HG03575 (cell line): ENCODE measurements around the gene SMG7.

Source experiments
- ATAC-seq: cut with Tn5 transposase; IDR thresholded peaks from one replicate; pipeline ENCODE4 v1.9.1; 2021; ENCODE audit not compliant: unreplicated experiment, insufficient number of reproducible peaks, low FRiP score; ENCODE audit errors: extremely low read depth

The SMG7 gene

DNA sequence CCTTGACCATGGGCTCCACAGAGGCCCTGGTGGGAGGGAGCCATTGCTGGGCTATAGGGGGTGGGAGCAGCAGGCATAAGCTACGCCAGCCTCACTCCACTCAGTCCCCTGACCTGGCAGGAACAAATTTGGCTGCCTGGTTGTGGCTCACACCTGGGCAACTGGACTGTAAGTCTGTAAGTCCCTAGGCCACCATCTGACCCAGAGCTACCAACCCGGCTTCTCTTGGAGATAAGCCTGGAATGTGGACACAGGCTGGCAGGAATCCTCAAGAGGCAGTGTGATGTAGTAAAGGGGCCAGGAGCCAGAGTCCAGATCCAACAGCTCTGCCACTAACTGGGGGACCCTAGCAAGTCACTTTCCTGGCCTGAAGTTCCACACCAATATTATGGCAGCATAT is 106.6 kb downstream of the SMG7 start:
- no peak for ATAC-seq

DNA sequence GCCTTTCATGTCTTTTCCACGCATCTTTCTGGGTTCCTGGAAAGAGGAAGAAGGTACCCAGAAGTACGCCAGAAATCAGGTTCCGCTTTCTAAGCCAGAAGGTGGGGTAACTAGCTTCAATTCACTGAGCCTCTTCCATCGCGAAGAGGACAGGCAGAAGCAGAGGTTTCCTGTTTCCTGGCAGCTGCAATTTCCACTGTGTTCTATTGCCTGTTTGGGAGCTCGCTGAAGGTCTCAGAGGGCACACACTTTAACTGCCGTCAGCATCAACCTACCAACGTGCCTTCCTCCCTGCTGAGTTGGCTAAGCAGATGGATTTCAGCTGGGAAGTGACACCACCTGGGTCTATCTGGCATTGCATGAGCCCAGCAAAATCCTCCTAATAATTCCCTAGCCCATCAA is 108.0 kb downstream of the SMG7 start:
- no peak for ATAC-seq

DNA sequence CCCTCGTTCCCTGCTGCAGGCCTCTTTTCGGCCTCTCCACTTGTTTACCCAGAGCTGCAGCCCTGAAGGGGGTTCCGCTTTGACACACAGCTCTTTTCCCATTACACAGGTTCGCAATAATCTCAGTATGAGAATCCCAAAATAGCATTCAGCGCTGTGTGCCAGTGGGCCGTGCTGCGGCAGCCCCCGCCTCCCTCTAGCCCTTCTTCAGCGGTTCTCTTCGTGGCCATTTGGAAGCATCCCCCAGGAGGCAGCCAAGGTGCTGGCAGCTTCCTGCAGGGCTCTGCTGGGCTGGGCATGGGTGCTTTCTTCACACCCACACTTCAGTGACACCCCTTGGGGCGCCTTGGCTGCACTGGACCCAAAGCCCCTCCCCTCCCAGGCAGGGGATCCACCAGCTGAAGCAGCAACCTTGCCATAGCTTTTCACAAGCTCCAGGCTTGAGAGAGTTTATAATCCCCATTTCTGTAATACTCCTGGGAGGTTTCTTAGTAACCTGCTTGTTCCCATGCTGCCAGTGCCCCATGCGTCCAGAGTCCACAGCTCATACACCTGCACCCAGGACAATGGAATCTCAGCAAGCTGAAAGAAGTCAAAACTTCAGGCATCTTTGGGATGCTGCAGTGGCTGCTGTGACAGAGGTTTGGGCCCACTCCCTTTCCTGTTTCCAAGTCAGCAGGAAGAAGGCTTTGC is 109.9 kb downstream of the SMG7 start:
- no peak for ATAC-seq

DNA sequence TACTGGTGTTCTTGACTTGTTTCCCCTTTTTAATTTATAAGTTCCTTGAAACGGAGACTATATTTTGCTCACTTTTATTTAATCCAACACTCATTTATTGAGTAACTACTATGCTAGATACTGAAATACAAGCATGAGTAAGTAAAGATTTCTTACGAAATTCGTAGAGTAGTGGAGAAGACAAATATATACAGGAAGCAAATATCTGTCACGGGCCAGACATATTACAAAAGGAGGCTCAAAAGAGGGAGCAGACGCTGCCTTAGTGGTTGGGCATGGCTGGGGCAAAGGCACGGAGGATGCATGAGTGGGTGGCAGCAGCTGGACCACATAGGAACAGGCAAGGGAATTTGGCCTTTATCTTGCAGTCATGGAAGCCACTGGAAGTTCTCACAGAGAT is 111.2 kb downstream of the SMG7 start:
- ATAC-seq, result no peak

DNA sequence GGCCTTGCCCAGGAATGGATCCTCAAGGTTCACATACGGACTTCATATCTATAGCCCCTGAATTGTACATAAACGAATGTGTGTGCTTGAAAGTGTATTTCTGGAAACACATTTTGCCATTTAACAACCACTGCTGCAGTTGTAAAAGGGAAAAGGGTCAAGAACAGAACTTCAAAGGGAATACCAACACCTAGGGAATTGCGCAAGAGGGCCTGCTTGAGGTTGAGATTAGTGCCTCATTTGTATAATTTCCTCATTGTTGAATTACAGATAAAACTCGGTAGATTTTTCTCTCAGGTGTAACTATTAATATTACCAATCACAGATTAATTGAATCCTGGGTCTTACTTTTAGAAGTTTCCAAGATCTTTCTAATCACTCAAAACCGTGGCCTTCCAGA is 111.8 kb downstream of the SMG7 start:
- no peak for ATAC-seq

DNA sequence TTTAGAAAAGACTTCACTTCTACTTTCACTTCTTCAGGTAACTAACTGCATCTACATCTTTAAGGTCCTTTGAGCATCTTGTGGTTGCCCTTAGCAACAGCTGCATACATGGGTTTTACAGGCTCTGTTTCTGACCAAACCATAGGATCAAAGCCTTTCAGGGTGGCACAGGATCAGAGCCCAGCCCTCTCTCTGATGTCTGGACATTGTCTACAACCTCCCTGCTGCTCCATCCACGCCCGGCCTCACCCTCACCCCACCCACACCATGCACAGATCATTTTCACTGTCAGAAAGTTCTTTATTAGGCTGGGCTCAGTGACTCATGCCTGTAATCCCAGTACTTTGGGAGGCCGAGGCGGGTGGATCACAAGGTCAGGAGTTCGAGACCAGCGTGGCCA is 112.7 kb downstream of the SMG7 start:
- no peak for ATAC-seq

DNA sequence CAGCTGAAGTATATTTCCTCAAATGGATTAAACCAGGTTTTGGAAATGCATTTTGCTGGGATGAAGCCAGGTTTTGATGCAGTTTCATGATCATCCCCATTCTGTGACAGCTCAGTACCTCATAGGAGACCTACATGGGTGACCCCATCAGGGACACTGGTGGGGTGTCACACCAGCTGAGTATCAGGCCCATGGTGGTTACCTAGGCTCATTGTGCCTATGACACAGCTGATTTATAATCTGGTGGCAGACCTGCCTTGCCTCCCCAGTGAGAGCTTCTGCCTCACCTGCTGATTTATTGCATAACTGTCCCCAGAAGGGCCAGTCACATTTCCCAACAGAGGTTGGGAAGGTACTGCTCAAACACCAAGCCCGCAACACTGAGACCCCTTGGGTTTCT is 114.2 kb downstream of the SMG7 start:
- ATAC-seq, result no peak

DNA sequence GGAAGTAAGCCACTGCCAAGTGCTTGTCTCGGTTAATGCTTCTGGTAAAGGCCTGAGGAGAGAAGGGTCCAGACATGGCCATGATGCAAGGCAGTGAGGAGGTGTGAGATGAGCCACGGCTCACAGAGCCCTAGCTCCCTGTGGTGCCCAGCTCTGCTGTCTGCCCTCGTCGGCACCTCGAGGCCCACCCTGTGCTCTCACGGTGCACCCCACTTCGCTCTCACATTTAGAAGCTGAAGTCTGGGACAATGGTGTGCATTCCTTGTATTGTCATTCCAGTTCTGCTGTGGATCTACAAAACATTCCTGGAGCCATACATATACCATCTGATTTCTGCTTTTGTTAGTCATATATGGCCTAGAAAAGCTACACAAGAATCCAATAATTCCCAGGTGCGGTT is 114.6 kb downstream of the SMG7 start:
- no peak for ATAC-seq

DNA sequence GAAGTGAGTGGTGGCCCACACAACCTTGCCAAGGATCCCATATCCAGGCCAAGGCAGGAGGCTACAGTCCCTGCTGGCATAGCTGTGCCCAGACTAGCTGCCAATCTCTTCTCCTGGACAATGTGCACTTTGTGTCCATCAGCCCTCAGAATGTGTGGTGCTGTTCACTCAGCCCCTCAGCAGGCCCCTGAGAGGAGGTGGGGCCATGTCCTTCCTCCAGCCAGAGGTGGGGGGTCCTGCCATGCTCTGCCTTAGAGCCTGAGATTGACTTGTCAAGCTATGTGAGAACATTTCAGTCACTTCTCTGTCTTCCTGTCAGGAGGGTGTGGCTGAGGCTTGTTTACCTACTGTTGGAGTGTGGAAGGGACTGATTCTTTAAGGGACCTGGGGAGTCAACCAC is 116.5 kb downstream of the SMG7 start:
- no peak for ATAC-seq

DNA sequence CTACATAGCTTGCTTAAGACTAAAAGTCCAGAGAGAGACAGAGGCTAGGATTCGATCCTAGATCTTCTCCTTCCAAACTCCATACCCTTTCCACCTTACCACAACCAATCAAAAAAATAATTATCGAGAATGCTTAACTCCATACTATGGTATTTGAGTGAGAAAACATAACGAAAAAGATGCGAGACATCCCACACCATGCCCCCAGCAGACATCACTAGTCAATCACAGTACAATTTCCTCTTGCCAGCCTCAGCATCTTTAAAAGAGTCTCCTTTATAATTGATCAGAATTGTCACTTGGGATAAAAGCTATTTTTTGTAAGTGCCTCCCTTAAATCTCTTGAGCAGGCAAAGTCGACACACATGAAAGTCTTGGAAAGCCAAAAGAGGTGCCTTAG is 117.1 kb downstream of the SMG7 start:
- ATAC-seq, result no peak

DNA sequence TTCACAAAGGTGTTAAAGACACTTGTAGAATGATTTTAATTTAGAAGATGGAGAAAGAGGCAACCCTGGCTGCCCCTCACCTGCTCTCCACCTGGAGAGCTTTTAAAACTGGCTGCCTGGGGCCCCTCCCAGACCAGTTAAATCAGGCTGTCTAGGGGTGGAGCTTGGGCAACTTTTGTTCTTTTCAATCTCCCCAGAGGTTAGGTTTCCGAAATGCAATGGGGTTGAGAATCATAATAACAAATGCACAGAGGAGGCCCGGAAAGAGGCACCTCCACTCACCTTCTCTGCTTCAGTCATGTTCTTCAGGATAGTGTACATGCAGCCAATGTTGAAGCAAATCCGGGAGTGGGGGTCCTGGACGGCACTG is 117.6 kb downstream of the SMG7 start:
- ATAC-seq, result no peak

DNA sequence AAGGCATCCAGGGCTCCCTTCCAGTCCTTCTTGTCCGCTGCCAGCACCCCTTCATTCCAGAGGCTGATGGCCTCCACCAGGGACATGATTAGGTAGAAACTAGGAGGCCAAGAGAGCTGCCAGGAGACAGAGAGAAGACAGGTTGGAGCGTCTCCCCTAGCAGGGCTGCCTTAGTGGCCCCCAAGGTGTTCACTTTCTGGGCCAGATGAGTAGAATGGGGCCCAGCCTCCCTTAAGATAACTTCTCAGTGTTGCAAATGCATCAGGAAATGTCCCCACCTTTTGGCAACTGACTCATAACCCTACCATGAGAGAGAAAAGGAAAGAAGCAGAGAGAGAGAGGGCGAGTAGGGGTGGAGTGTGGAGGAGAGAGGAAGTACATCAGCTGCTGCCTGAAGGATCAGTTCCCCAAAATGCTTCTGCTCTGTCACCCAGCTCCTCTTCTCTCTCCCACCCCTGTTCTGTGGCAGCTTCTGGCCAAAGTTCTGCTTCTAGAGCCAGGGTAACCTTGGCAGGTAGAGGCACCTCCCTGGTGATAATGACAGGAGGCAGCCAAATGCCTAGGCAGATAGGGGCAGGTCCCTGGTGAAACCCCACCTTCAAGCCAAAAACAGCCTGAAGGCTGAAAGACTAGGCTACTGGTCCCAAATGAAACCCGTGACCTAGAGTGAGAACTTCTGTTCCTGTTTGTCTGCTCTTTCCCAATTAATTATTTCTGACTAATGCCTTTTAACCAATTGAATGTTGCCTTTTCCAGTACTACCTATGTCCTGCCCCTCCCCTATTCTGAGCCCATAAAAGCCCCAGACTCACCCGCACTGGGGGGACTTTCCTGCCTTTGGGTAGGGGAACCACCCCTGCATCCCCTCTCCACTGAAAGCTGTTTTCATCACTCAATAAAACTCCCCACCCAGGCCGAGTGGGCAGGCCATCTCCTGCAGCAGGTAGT is 118.2 kb downstream of the SMG7 start, which contains the start of gene NCF2:
NCF2 (minus strand) TSS at position 216 of the 948 bp plus-strand sequence; CDS start at position 86, 130 bp downstream.
- peak; percentile 72 for ATAC-seq

DNA sequence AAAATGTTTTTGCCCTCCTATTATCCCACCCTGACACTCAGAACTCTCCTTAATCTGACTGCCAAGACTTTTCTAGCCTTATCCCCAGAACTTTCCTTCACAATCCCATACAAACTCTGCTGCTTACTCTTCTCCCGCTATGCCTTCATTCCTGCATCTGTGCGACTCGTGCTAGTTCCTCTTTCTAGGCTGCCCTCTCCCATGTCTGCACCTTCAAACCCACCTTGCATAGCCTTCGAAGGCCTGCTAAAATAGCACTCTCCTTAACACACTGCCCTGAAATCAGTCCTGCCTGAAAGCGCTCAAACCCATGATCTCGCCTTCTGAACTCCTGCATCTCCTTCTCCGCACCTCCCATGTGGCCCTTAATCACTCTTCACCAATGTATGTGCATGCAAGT is 120.4 kb downstream of the SMG7 start:
- ATAC-seq, result no peak

DNA sequence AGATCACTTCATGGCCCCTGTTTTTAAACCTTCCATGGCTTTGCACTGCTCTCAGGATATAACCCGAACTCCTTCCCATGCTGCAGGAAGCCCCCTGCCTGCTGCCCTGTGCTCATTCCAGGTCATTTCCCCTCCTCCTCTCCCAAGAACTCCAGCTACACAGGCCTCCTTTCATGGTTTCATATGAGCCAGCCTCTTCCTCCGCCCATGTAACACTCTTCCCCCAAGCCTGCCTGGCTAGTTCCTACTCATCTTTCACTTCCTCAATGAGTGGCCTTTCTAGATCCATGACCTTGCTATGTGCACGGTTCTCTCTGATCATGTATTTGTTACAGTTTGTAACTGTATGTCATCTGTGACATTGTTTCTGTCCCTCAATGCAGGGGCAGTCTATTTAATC is 121.1 kb downstream of the SMG7 start:
- peak; percentile 26 for ATAC-seq

DNA sequence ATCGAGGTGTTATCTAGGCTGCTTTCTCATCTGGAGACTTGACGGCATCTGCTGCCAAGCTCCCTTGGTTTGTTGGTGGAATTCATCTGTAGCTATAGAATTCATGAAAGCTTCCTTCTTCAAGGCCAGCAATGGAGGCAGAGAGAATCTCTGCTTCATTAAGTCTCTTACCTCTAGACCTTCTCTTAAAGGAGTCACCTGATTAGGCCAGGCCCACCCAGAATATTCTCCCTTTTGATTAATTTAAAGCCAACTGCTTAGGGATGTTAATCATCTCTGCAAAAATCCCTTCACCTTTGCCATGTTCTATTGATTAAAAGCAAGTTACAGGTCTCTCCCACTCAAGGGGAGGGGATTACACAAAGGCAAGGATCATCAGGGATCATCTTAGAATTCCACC is 123.2 kb downstream of the SMG7 start:
- ATAC-seq, result no peak

DNA sequence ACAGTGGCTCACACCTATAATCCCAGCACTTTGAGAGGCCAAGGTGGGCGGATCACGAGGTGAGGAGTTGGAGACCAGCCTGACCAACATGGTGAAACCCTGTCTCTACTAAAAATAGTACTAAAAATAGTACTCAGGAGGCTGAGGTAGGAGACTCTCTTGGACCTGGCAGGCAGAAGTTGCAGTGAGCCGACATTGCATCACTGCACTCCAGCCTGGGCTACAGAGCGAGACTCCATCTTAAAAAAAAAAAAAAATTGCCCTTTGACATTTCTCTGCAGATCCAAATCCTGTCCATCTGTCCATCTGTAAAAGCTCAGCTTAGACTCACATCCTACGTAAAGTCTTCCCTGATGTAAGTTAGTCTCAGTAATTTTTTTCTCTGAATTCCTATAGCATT is 124.2 kb downstream of the SMG7 start:
- no peak for ATAC-seq

DNA sequence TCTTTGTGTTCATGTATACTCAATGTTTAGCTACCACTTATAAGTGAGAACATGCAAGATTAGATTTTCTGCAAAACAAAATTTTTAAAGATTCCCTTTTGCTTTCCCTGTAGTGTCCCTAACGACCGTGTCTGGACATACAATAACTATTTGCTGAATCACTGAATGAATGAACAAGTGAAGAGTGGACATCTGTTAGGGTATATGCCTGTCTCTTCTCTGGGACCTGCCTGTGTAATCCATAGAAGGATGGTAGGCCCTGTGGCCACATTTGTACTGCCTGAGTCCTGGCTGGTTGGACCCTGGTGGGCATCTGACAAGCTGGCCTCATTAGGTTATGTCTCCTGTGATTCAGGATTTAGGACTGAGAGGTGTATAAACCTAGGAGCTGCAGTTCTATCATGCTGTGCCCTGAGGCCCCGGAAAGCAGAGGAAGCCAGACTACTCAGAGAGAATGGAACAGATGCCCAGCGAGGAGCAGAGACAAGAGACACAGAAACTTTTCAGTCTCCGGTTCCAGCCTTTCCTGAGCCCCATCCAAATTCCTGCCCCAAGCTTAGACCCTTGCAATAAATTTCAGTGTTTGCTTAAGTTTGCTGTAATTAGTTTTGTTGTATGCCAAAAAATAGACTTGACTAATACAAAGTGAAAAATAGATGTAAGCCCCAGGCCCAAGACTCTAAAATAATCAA is 125.5 kb downstream of the SMG7 start:
- ATAC-seq, result no peak

DNA sequence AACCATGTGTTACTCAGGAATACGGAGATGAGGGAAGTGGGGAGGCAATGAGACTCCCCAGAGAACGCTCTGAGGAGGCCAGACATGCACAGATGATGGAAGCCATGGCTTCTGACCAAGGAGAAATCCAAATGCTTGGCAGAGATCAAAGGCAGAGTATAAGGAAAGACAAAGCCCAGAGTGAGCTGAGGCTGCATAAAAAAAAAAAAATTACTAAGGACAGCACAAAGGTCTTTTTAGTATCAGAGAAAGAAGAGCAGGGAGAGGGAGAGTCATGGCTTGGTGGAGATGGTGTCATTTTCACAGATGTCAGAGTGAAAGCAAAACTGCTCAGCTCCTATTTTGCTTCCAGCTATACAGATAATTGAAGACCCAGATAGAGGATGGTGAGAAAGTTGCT is 126.1 kb downstream of the SMG7 start:
- no peak for ATAC-seq

DNA sequence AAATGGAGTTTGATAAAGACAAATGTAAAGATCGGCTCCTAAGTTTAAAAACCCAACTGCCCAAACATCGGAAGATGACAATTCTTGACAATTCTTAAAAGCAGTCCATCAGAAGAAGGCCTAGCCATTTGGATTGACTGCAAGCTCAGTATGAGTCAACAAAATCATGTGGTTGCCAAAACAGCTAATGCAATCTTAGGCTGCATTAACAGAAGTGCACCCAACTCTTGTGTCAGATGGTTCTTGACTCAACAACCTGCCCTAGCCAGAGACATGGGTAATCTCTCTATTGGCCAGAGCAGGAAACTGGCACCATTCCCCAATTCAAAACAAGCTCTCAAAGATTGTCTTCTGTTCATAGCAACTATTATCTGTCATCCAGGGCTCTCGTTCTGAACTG is 127.8 kb downstream of the SMG7 start:
- no peak for ATAC-seq

DNA sequence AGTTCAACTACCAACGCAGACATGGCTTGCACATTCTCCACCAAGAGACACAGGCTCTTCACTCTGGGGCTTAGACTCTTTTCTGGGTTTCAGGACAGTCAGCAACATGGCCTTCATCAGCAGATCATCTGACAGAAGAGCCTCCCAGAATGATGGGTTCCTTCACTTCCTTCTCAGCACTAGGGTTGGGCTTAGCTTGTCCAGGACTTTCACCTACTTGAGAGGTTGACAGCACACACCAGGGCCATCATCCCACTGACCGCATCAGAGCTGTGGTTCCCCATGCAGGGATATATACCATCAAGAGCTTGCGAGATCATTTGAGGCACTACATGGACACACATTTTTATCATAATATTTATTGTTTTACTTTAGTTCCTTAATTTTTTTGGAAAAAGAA is 128.3 kb downstream of the SMG7 start:
- no peak for ATAC-seq
